ENCODE measurements around the gene TFDP2.
"Not testable (repeated sequence)": the region's sequence is repeated elsewhere in the genome, so short reads cannot be mapped to it uniquely, and the experiment has no call there.

TFDP2 gene

DNA sequence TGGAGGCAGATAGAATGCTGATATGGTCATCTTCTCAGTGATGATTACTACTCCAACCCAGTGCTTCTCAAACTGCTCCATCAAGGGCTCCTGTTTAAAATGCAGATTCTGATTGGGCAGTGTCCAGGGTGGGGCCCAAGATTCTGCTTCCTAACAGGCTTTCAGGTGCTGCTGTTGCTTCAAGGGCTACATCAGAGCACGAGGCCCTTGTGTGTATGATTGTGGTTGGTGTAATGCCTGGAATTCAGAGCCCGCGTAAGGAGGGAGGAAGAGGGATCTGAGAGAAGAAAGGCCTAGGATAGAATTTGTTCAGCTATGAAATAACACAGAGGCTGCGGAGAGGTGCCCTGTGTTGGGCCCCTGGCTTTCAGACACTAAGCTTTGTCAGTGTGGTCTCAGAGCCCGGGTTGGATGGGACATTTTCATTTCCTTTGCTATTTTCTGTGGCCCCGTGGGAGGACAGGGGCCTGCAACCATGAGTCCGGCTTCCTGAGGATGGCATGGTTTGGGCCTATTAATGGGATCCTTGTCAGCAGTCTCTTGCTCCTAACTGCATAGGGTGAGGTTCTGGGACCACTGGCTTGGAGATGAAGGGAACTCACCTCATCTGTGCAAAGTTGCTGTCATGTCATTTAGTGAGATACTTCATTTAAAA lies 219.9 kb downstream of the TFDP2 start:
- TF ChIP-seq, protein P1, sequence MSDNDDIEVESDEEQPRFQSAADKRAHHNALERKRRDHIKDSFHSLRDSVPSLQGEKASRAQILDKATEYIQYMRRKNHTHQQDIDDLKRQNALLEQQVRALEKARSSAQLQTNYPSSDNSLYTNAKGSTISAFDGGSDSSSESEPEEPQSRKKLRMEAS (IDR thresholded peaks at IDR 0.05; ENCODE audit: low read depth, low read length): no peak
- TF ChIP-seq, protein P2, sequence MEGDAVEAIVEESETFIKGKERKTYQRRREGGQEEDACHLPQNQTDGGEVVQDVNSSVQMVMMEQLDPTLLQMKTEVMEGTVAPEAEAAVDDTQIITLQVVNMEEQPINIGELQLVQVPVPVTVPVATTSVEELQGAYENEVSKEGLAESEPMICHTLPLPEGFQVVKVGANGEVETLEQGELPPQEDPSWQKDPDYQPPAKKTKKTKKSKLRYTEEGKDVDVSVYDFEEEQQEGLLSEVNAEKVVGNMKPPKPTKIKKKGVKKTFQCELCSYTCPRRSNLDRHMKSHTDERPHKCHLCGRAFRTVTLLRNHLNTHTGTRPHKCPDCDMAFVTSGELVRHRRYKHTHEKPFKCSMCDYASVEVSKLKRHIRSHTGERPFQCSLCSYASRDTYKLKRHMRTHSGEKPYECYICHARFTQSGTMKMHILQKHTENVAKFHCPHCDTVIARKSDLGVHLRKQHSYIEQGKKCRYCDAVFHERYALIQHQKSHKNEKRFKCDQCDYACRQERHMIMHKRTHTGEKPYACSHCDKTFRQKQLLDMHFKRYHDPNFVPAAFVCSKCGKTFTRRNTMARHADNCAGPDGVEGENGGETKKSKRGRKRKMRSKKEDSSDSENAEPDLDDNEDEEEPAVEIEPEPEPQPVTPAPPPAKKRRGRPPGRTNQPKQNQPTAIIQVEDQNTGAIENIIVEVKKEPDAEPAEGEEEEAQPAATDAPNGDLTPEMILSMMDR (IDR thresholded peaks at IDR 0.05; ENCODE audit: low read depth, low read length): no peak
- TF ChIP-seq POLR2A (IDR thresholded peaks at IDR 0.05; ENCODE audit: extremely low read depth, insufficient read length): no peak
- no peak for TF ChIP-seq MYC (IDR thresholded peaks at IDR 0.05; ENCODE audit: low read depth, low read length)
- DNase-seq (ENCODE audit: low read depth): no peak
- H3K4me3 ChIP-seq (ENCODE audit: low read depth, low read length): no peak overlapping the region

DNA sequence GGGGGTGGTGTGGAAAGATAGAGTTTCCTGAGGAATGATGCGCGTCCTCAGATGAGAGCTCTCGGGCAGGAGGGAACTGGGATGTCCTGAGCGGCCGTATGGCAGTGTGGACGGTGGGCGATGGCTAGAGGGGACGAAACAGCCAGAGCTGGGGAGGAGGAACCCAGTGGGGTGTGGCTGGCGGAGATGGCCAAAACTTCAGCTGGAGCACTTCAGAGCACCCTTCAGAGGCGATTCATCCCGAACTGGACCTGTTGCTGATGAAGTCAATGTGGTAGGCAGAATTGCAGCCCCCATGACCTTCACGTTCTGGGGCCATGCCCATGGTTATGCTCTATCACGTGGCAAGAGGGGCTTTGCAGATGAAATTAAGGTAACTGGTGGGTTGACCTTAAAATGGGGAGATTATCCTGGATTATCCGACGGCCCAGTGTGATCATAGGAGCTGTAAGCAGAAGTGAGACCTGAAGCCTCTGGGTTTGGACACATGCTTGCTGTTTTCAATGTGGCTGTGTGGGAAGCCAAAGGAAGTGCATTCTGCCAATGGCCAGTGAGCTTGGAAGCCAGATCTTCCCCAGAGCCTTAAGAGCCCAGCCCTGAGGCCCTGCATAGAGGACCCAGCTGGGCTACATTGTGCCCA lies 220.6 kb downstream of the TFDP2 start:
- TF ChIP-seq POLR2A (IDR thresholded peaks at IDR 0.05; ENCODE audit: extremely low read depth, insufficient read length): no peak
- TF ChIP-seq, protein P2 (IDR thresholded peaks at IDR 0.05; ENCODE audit: low read depth, low read length): no peak
- no peak overlapping the region for H3K4me3 ChIP-seq (ENCODE audit: low read depth, low read length)
- no peak for DNase-seq (ENCODE audit: low read depth)

DNA sequence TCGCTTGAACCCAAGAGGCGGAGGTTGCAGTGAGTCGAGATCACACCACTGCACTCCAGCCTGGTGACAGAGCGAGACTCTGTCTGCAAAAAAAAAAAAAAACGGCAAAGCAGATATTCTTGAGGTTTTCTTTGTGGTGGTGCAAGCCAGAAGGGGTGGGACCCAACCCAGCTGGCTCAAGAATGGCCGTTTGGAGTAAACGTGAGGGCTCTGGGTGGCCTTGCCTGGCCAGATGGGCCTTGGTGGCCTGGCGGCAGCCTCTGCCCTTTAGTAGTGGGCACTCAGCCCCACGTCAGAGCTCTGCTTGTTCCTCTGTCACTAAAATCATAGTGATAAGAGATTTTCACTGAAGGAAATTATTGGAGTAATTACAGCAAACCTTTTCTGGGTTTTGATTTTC lies 222.4 kb downstream of the TFDP2 start:
- no peak overlapping the region for H3K4me3 ChIP-seq (ENCODE audit: low read depth, low read length)
- no peak for TF ChIP-seq MYC (IDR thresholded peaks at IDR 0.05; ENCODE audit: low read depth, low read length)
- TF ChIP-seq, protein P2 (IDR thresholded peaks at IDR 0.05; ENCODE audit: low read depth, low read length): no peak
- TF ChIP-seq, protein P1 (IDR thresholded peaks at IDR 0.05; ENCODE audit: low read depth, low read length): no peak
- TF ChIP-seq POLR2A (IDR thresholded peaks at IDR 0.05; ENCODE audit: extremely low read depth, insufficient read length): no peak
- no peak for DNase-seq (ENCODE audit: low read depth)

DNA sequence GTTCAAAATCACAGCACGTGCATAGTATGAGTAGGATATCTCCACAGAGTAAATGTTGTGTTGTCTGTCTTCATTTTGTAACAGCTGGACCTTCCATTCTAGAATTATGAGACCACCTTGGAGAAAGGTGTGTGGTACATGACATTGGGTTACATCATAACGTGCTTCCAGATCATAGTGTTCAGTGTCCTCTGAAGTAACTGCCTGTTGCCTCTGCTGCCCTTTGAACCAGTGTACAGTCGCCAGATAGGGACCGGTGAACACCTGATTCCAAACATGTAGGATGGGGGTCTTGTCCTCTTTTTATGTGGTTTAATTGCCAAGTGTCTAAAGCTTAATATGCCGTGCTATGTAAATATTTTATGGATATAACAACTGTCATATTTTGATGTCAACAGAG lies 223.7 kb downstream of the TFDP2 start:
- H3K4me3 ChIP-seq (ENCODE audit: low read depth, low read length); DNase-seq (ENCODE audit: low read depth): not testable (repeated sequence)

DNA sequence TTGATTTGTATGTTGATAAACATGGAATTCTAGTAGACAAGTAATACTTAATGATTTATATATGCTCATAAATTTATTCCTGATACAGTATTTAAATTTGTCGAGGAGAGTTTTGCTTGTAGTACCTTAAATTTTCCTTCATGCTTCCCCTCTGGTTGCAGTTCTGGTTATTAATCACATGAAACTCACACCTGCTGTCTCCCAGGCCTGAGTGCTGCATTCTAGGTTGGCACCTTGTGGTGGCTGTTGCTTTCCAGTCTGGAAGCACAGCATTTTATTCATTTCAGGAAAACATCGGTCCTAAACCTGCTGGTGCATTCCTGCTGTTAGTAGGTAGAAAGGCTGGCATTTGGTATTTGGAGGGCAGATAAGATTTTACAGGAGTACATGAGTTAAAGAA lies 228.0 kb downstream of the TFDP2 start:
- H3K4me3 ChIP-seq (ENCODE audit: low read depth, low read length): no peak overlapping the region
- TF ChIP-seq, protein P1 (IDR thresholded peaks at IDR 0.05; ENCODE audit: low read depth, low read length): no peak
- TF ChIP-seq POLR2A (IDR thresholded peaks at IDR 0.05; ENCODE audit: extremely low read depth, insufficient read length) (no peak), MYC (IDR thresholded peaks at IDR 0.05; ENCODE audit: low read depth, low read length) (no peak)
- TF ChIP-seq, protein P2 (IDR thresholded peaks at IDR 0.05; ENCODE audit: low read depth, low read length): no peak
- DNase-seq (ENCODE audit: low read depth): no peak

DNA sequence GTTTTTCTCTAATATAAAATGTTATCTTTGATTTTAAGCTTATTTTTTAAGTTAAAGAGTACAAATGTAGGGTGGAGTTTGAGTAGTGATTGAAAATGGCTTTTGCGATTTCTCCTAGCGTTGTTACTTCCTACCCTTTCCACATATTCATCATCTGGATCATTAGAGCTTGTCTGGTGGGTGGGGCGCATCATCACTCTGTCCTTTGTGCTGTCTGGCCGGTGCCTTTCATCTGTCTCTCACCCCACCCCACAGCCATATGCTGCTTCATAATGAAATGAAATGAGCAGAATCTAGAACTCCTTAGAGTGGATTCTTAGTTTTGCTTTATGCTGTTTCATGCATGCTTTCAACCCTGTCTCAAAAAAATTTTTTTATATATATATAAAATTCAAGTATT lies 228.6 kb downstream of the TFDP2 start:
- DNase-seq (ENCODE audit: low read depth): no peak
- H3K4me3 ChIP-seq (ENCODE audit: low read depth, low read length): no peak overlapping the region
- TF ChIP-seq MYC (IDR thresholded peaks at IDR 0.05; ENCODE audit: low read depth, low read length): no peak
- TF ChIP-seq, protein P2 (IDR thresholded peaks at IDR 0.05; ENCODE audit: low read depth, low read length): no peak
- TF ChIP-seq, protein P1 (IDR thresholded peaks at IDR 0.05; ENCODE audit: low read depth, low read length): no peak
- no peak for TF ChIP-seq POLR2A (IDR thresholded peaks at IDR 0.05; ENCODE audit: extremely low read depth, insufficient read length)

All from NB4 (cell line).